Gastrocnemius medialis (tissue), 4 donors: ENCODE data around the gene KRT7. TPM values are rescaled to one million over a fixed set of nuclear protein-coding genes. Genes with fewer than 3 reads are reported as not detected.
A peak's percentile ranks its signal among the peaks of the same experiment; 100 is the strongest.

Experiments used
- ATAC-seq, 2 donors: fragments of 150-250 bp; one replicate each; pipeline ENCODE4 v1.9.1; 2016
- DNase-seq, 2 donors: peaks; one replicate each; pipeline ENCODE4 v3.0.0-alpha.2; 2019
- H3K27ac ChIP-seq, 4 donors: fragments of 200-600 bp; sonication (generic); 1 replicate in 1 of 4; 2 replicates in 3 of 4; pipeline ENCODE4 v1.5.1; 2016 to 2018; ENCODE audit warnings: mild to moderate bottlenecking in 2 of 4, moderate library complexity in 1 of 4
- H3K27me3 ChIP-seq, 3 donors: fragments of 200-600 bp; sonication (generic) in 2 of 3; 1 replicate in 1 of 3; 2 replicates in 2 of 3; pipeline versions ENCODE4 v1.5.1 to v1.6.0; 2016 to 2019; ENCODE audit warnings: mild to moderate bottlenecking in 1 of 3, moderate library complexity in 1 of 3
- H3K36me3 ChIP-seq, 2 donors: fragments of 200-600 bp; sonication (generic) in 1 of 2; one replicate each; pipeline ENCODE4 v1.5.1; 2017 to 2018
- H3K4me1 ChIP-seq, 2 donors: fragments of 200-600 bp; sonication (generic) in 1 of 2; one replicate each; pipeline ENCODE4 v1.5.1; 2016 to 2017; ENCODE audit warnings: mild to moderate bottlenecking in 2 of 2
- H3K4me3 ChIP-seq, 4 donors: fragments of 200-600 bp; sonication (generic) in 3 of 4; 1 replicate in 1 of 4; 2 replicates in 3 of 4; pipeline ENCODE4 v1.5.1; 2016 to 2019; ENCODE audit warnings: mild to moderate bottlenecking in 2 of 4
- H3K9me3 ChIP-seq, 3 donors: fragments of 200-600 bp; sonication (generic) in 2 of 3; 1 replicate in 1 of 3; 2 replicates in 2 of 3; pipeline ENCODE4 v1.5.1; 2016 to 2019
- POLR2A ChIP-seq, 2 donors: fragments of 450-650 bp; IDR thresholded peaks; one replicate each; pipeline ENCODE4 v1.6.1; 2017; ENCODE audit warnings: antibody characterized with exemption in 2 of 2, mild to moderate bottlenecking in 2 of 2, moderate library complexity in 2 of 2
- in situ Hi-C, 4 donors: fragments of 200-750 bp; cut with MboI; loops; one replicate each; pipeline versions ENCODE4 v1.15.0 to v1.8.0; 2017; ENCODE audit warnings: low sequenced_read_pairs in 4 of 4
- intact Hi-C: fragments of 100-400 bp; cut with DNase I; formaldehyde crosslinking; loops from one replicate; pipeline ENCODE4 v1.15.1; 2023; ENCODE audit warnings: low total_unique reads
- total RNA-seq, 4 donors: library from RNA; depleted of rRNA; stranded (reverse); fragments of >200 nt; gene quantifications; one replicate each; pipeline versions ENCODE4 v1.1.0 to v1.2.3, GENCODE V29; 2016
- TF ChIP-seq, protein P1 (sequence below), 5 experiments: fragments of 450-650 bp in 3 of 5; fragments of 200-600 bp in 2 of 5; sonication (generic) in 2 of 5; IDR thresholded peaks in 4 of 5; conservative IDR thresholded peaks in 1 of 5; 1 replicate in 4 of 5; 2 replicates in 1 of 5; pipeline ENCODE4 v1.5.1; 2016 to 2019; ENCODE audit warnings: antibody characterized with exemption in 5 of 5, mild to moderate bottlenecking in 3 of 5, moderate library complexity in 3 of 5

The KRT7 gene
- total RNA-seq, 4 donors from 2014 or later: 0.39 to 4.4 (median 1.2) TPM

DNA sequence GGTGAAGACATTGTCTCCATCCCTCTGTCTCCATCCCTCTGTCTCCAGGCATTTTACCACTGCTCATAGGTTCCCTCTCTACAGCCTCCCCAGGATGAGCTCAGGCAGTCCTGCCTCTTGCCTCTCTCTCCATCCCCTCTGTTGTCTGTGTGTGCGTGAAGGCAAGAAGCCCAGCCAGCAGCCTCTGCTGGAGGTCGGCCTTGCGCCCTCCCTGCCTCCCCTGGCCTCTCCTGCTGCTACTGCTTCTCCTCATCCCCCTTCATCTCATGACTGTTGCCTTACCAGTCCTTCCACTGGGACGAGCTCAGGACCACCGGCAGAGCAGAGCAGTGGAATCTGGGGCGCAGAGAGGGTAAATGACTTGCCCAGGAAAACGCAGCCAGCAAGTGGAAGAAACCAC lies 44.4 kb upstream of the KRT7 start:
- in situ Hi-C loops: no loop called here

DNA sequence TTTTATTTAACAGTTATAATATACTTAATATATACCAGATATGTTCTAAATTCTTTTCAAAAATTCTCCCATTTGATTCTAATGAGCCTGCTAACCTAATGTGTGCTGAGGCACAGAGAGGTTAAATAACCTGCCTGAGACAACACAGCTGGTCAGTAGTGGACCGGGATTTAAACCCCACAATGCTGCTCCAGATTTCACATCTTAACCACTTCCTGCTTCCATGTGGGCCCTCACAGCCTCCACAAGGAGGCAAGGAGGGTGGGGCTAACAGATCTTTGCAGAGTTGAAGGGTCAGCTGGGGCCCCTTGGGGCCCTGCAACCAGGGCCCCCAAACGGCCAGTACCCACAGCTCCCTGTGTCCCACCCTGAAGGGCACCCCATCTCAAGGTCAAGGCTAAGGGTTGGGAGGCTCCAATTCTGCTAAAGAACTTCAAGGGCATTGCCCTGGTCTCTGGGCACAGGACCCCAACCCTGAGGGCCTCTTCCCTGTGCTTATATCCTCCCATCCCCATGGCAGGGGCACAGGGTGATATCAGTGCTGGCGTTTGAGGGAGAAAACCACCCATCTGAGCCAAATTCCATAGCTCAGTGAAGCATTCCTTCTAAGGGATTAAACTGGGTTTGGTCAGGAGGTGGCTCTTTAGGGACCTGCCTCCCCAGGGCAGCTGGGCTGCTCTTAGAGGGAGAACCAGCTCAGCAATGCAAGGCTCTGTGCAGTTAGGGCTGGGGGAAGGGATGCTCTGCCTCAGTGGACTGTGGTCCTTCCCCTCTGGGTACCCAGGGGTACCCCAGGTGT lies 43.5 kb upstream of the KRT7 start:
- no peak for ATAC-seq
- H3K9me3 ChIP-seq: no peaks in the 10 kb centered on the region

More for the DNA sequence above, 44.4 kb upstream of the KRT7 start:
- Histone ChIP-seq H3K27ac (no peak overlapping the region), H3K4me1 (peaks cover 10 to 20% of the 10 kb centered on the region in 2 donors), H3K36me3 (no peaks in the 10 kb centered on the region), H3K4me3 (no peak overlapping the region), H3K27me3 (no peaks in the 10 kb centered on the region), H3K9me3 (no peaks in the 10 kb centered on the region)
- TF ChIP-seq, protein P1, sequence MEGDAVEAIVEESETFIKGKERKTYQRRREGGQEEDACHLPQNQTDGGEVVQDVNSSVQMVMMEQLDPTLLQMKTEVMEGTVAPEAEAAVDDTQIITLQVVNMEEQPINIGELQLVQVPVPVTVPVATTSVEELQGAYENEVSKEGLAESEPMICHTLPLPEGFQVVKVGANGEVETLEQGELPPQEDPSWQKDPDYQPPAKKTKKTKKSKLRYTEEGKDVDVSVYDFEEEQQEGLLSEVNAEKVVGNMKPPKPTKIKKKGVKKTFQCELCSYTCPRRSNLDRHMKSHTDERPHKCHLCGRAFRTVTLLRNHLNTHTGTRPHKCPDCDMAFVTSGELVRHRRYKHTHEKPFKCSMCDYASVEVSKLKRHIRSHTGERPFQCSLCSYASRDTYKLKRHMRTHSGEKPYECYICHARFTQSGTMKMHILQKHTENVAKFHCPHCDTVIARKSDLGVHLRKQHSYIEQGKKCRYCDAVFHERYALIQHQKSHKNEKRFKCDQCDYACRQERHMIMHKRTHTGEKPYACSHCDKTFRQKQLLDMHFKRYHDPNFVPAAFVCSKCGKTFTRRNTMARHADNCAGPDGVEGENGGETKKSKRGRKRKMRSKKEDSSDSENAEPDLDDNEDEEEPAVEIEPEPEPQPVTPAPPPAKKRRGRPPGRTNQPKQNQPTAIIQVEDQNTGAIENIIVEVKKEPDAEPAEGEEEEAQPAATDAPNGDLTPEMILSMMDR (IDR thresholded peaks at IDR 0.05 in 4 of 5, conservative IDR thresholded peaks at IDR 0.05 in 1 of 5): no peak
- no peak for TF ChIP-seq POLR2A (IDR thresholded peaks at IDR 0.05)
- DNase-seq: no peak
- no peak for ATAC-seq
- intact Hi-C loops: no loop called here

DNA sequence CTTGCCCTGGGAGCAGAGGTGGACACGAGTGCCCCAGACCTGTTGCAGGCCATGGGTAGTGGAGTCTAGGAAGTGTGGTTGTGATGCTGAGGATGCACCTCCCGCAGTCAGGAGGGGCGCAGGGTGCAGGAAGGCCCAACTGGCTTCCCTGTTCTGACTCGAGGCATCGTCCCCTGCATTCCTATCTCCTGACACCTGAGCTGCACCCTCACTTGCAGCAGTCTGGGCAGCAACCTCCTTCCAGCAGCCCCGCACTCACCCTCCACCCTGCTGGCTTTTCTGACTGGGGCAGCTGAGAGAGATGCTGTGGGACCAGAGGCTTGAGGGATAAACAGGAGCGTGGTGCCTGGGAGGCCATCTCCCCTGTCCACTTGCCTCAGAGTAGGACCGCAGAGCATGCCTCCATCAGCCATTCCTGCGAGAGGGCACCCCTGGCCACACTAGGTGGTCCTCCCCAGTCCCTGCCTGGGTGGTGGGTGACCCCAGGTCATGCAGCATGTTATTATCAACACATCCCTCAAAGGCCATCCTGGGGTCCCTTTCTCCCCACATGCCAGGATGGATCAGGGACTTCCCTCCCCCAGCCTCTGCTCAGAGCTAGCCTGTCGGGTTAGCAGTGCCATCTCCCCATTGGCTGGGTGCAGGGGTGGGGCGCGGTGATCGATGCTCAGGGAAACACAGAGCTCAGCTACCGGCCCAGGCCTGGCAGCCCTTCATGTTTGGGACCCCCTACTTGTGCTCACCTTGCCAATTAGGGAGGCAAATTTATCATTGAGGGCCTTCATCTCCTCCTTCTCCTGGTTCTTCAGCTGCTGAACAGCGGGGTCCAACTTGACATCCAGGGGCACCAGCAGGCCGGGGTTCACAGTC lies 41.9 kb upstream of the KRT7 start:
- H3K27ac ChIP-seq: no peak overlapping the region
- ATAC-seq (no peak), DNase-seq (no peak)
- no peaks in the 10 kb centered on the region for H3K36me3 ChIP-seq
- H3K4me3 ChIP-seq: no peak overlapping the region
- TF ChIP-seq, protein P1 (IDR thresholded peaks at IDR 0.05 in 4 of 5, conservative IDR thresholded peaks at IDR 0.05 in 1 of 5): no peak
- TF ChIP-seq POLR2A (IDR thresholded peaks at IDR 0.05): no peak
- intact Hi-C loops (no loop called here), in situ Hi-C loops (no loop called here)
- H3K27me3 ChIP-seq: no peaks in the 10 kb centered on the region
- H3K4me1 ChIP-seq: peaks cover 10 to 18% of the 10 kb centered on the region in 2 donors
- no peaks in the 10 kb centered on the region for H3K9me3 ChIP-seq

More for the DNA sequence above, 43.5 kb upstream of the KRT7 start:
- no peaks in the 10 kb centered on the region for H3K27me3 ChIP-seq
- intact Hi-C loops (no loop called here), in situ Hi-C loops (no loop called here)
- H3K27ac ChIP-seq: no peak overlapping the region
- peaks cover 10 to 18% of the 10 kb centered on the region in 2 donors for H3K4me1 ChIP-seq
- no peaks in the 10 kb centered on the region for H3K36me3 ChIP-seq
- no peak overlapping the region for H3K4me3 ChIP-seq
- TF ChIP-seq POLR2A (IDR thresholded peaks at IDR 0.05): no peak
- TF ChIP-seq, protein P1 (IDR thresholded peaks at IDR 0.05 in 4 of 5, conservative IDR thresholded peaks at IDR 0.05 in 1 of 5): no peak
- no peak for DNase-seq

DNA sequence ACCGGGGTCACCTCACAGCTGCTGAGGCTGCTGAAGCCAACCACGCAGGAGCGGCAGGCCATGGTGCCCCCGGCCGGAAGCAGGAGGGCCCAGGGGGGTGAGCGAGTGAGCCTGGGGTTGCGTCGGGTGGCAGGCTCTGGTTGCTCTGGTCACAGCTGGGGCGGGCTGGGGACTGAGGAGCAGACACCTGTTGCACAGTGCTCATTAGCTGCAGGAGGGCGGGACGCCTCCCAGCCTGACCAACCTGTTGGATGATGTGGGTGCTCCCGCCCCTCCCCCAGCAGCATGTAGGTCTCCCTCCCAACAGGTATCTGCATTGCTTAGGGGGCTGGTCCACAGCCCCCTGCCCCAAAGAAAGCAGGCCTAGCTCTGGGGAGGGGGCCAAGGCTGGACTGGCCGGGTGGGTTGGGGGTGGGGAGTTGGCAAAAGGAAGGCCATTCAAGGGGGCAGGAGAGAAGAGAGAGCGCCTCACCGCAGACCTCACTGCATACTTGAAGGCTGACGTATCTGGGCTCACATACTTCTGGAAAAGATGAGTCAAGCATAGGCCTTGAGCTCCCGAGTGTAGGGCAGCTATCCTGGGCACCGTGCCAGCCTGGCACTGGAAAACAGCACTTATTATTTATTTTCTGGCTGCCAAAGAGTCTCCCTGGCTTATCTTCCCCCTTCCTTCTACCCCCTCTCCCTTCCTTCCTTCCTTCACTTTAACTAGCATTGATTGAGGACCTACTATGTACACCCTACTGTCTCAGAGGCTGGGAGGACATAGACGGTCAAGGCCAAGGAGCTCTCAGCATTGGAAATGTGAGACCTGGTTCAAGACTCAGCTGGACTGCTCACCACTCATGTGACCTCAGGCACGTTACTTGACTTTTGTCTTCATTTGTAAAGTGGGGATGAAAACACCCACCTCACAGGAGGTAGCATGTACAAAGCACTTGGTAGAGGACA lies 40.9 kb upstream of the KRT7 start, which contains the start of gene KRT80:
TSS of gene KRT80 (minus strand) at position 174 of the 951 bp plus-strand sequence. CDS start at position 62, 112 bp downstream.
- no peak for TF ChIP-seq POLR2A (IDR thresholded peaks at IDR 0.05)
- TF ChIP-seq, protein P1 (IDR thresholded peaks at IDR 0.05 in 4 of 5, conservative IDR thresholded peaks at IDR 0.05 in 1 of 5): no peak
- Histone ChIP-seq H3K4me1 (peaks cover 10 to 18% of the 10 kb centered on the region in 2 donors), H3K27me3 (no peaks in the 10 kb centered on the region), H3K36me3 (no peaks in the 10 kb centered on the region), H3K4me3 (no peak within 1 kb of the TSS), H3K9me3 (no peaks in the 10 kb centered on the region), H3K27ac (peak within 1 kb of the TSS in 2 of 4 donors; percentile 10 to 49)
- intact Hi-C loops (no loop called here), in situ Hi-C loops (no loop called here)
- ATAC-seq (peak; percentile 94 to 95), DNase-seq (peak; percentile 68 to 75)
